Transverse colon (tissue), 4 donors: Measurements from ENCODE around the gene TIGAR. TPM values are rescaled to one million over a fixed set of nuclear protein-coding genes. Genes with fewer than 3 reads are reported as not detected.

Experiments used
- DNase-seq: peaks from one replicate; pipeline ENCODE4 v3.0.0-alpha.2; 2019
- H3K27ac ChIP-seq, 4 donors: fragments of 200-600 bp; sonication (generic); 2 replicates each; pipeline ENCODE4 v1.5.1; 2016 to 2018; ENCODE audit warnings: inconsistent platforms in 4 of 4
- H3K27me3 ChIP-seq: fragments of 200-600 bp; sonication (generic); 2 replicates; pipeline ENCODE4 v1.5.1; 2017; ENCODE audit warnings: inconsistent platforms
- H3K36me3 ChIP-seq, 4 donors: fragments of 200-600 bp; sonication (generic); 2 replicates each; pipeline ENCODE4 v1.5.1; 2017 to 2019; ENCODE audit warnings: inconsistent platforms in 4 of 4
- H3K4me1 ChIP-seq, 4 donors: fragments of 200-600 bp; sonication (generic); 2 replicates each; pipeline ENCODE4 v1.5.1; 2017 to 2020; ENCODE audit warnings: inconsistent platforms in 4 of 4
- H3K4me3 ChIP-seq, 4 donors: fragments of 200-600 bp; sonication (generic); 1 replicate in 1 of 4; 2 replicates in 3 of 4; pipeline versions ENCODE4 v1.5.1 to v1.6.1; 2017 to 2019; ENCODE audit warnings: inconsistent platforms in 4 of 4
- H3K9me3 ChIP-seq, 2 donors: fragments of 200-600 bp; sonication (generic); 2 replicates each; pipeline ENCODE4 v1.5.1; 2017 to 2019; ENCODE audit warnings: inconsistent platforms in 2 of 2
- CTCF ChIP-seq, 5 experiments: fragments of 200-600 bp in 3 of 5; fragments of 450-650 bp in 2 of 5; sonication (generic) in 3 of 5; IDR thresholded peaks; 1 replicate in 2 of 5; 2 replicates in 3 of 5; pipeline ENCODE4 v1.5.1; 2016 to 2017; ENCODE audit warnings: antibody characterized with exemption in 5 of 5, inconsistent platforms in 3 of 5, mild to moderate bottlenecking in 2 of 5, moderate library complexity in 1 of 5
- EP300 ChIP-seq: sonication (generic); formaldehyde crosslinking; IDR thresholded peaks from one replicate; pipeline ENCODE4 v1.6.1; 2017; ENCODE audit warnings: antibody characterized with exemption, low read depth
- POLR2A ChIP-seq: fragments of 450-650 bp; IDR thresholded peaks from one replicate; pipeline ENCODE4 v1.6.1; 2016; ENCODE audit warnings: antibody characterized with exemption, mild to moderate bottlenecking, moderate library complexity
- POLR2AphosphoS5 ChIP-seq, 3 donors: sonication (generic); formaldehyde crosslinking; IDR thresholded peaks; one replicate each; pipeline ENCODE4 v1.6.1; 2016; ENCODE audit warnings: antibody characterized with exemption in 3 of 3
- WGBS, 2 donors: methylation state at CpG; one replicate each; pipeline ENCODE4 v1.1.5; 2018; ENCODE audit warnings: low coverage in 1 of 2; 5-methylcytosine and 5-hydroxymethylcytosine counted together
- in situ Hi-C, 4 donors: fragments of 200-750 bp; cut with MboI; loops; one replicate each; pipeline versions ENCODE4 v1.15.0 to v1.15.1; 2017; ENCODE audit warnings: low sequenced_read_pairs in 3 of 4, low pct_ligation_motif_present in 1 of 4, low pct_unique_long_range_greater_than_20kb in 1 of 4
- intact Hi-C: fragments of 100-400 bp; cut with DNase I; formaldehyde crosslinking; loops from one replicate; pipeline ENCODE4 v1.15.1; 2023; ENCODE audit warnings: low total_unique reads
- total RNA-seq, 4 donors: library from RNA; depleted of rRNA; stranded (reverse); fragments of >200 nt; gene quantifications; one replicate each; pipeline ENCODE4 v1.1.0, GENCODE V29; 2016

Gene TIGAR
- total RNA-seq, 4 donors from 2014 or later = 2.6 to 26.6 (median 4.4) TPM

- in situ Hi-C loops = loop anchor here in 3 of 4 donors (10.0 to 25.0 kb wide), 4 partner anchors 171 to 396 kb away; no protein-coding TSS in a partner anchor
- 37 to 60% methylated on average over 3 to 12 of the region's 12 CpGs for WGBS, 2 donors
- Histone ChIP-seq H3K27me3 (no peaks in the 10 kb centered on the region), H3K27ac (peak overlapping the region; percentile 1 to 15 (median 7)), H3K9me3 (no peaks in the 10 kb centered on the region), H3K36me3 (peaks cover 0 to 26% (median 10%) of the 10 kb centered on the region in 4 donors), H3K4me1 (peaks cover 32 to 62% (median 58%) of the 10 kb centered on the region in 4 donors), H3K4me3 (no peak overlapping the region)
- intact Hi-C loops = no loop called here
- TF ChIP-seq POLR2AphosphoS5 (IDR thresholded peaks at IDR 0.05) (no peak), POLR2A (no peak), CTCF (IDR thresholded peaks at IDR 0.05) (no peak), EP300 (no peak)
- no peak for DNase-seq
These were observed 37.3 kb upstream of the TIGAR start for GRCh38 chr12:4283512-4284255.

- in situ Hi-C loops (loop anchor here in 3 of 4 donors (10.0 to 25.0 kb wide), 4 partner anchors 172 to 397 kb away; no protein-coding TSS in a partner anchor), intact Hi-C loops (no loop called here)
- H3K9me3 ChIP-seq = no peaks in the 10 kb centered on the region
- TF ChIP-seq POLR2AphosphoS5 (IDR thresholded peaks at IDR 0.05) (no peak), POLR2A (no peak), CTCF (IDR thresholded peaks at IDR 0.05) (no peak), EP300 (no peak)
- 86 to 88% methylated on average over 2 to 4 of the region's 4 CpGs for WGBS, 2 donors
- H3K4me3 ChIP-seq = no peak overlapping the region
- peak overlapping the region in 2 of 4 donors; percentile 8 to 14 for H3K27ac ChIP-seq
- peaks cover 30 to 61% (median 57%) of the 10 kb centered on the region in 4 donors for H3K4me1 ChIP-seq
- H3K36me3 ChIP-seq = peaks cover 0 to 26% (median 10%) of the 10 kb centered on the region in 4 donors
- DNase-seq = no peak
- no peaks in the 10 kb centered on the region for H3K27me3 ChIP-seq
These were observed 36.7 kb upstream of the TIGAR start for GRCh38 chr12:4284306-4284705.

- no peaks in the 10 kb centered on the region for H3K27me3 ChIP-seq
- peaks cover 0 to 31% (median 11%) of the 10 kb centered on the region in 4 donors for H3K36me3 ChIP-seq
- peaks cover 27 to 61% (median 50%) of the 10 kb centered on the region in 4 donors for H3K4me1 ChIP-seq
- intact Hi-C loops = no loop called here
- H3K9me3 ChIP-seq = no peaks in the 10 kb centered on the region
- no peak overlapping the region for H3K27ac ChIP-seq
- in situ Hi-C loops = loop anchor here in 3 of 4 donors (10.0 to 25.0 kb wide), 4 partner anchors 173 to 398 kb away; no protein-coding TSS in a partner anchor
- WGBS, 2 donors = 86 to 92% methylated on average over 1 to 8 of the region's 8 CpGs
- no peak overlapping the region for H3K4me3 ChIP-seq
- TF ChIP-seq POLR2AphosphoS5 (IDR thresholded peaks at IDR 0.05) (no peak), POLR2A (no peak), CTCF (IDR thresholded peaks at IDR 0.05) (no peak), EP300 (no peak)
- no peak for DNase-seq
These were observed 35.9 kb upstream of the TIGAR start for GRCh38 chr12:4285070-4285469.

- no peak for DNase-seq
- WGBS, 2 donors = 31 to 74% methylated on average over 2 to 12 of the region's 12 CpGs
- intact Hi-C loops (no loop called here), in situ Hi-C loops (loop anchor here in 3 of 4 donors (10.0 to 25.0 kb wide), 4 partner anchors 174 to 399 kb away; no protein-coding TSS in a partner anchor)
- no peak overlapping the region for H3K4me3 ChIP-seq
- no peak for TF ChIP-seq CTCF (IDR thresholded peaks at IDR 0.05)
- TF ChIP-seq EP300 = no peak
- no peak for TF ChIP-seq POLR2AphosphoS5 (IDR thresholded peaks at IDR 0.05)
- no peak for TF ChIP-seq POLR2A
- peak overlapping the region; percentile 68 to 74 (median 69) for H3K27ac ChIP-seq
- peaks cover 16 to 52% (median 42%) of the 10 kb centered on the region in 4 donors for H3K4me1 ChIP-seq
- H3K9me3 ChIP-seq = no peaks in the 10 kb centered on the region
- H3K27me3 ChIP-seq = no peaks in the 10 kb centered on the region
- H3K36me3 ChIP-seq = peaks cover 0 to 36% (median 13%) of the 10 kb centered on the region in 4 donors
These were observed 34.8 kb upstream of the TIGAR start for GRCh38 chr12:4286228-4286627.
